OCI-LY7 (cell line): ENCODE data around the gene NTRK1. TPM values are rescaled to one million over a fixed set of nuclear protein-coding genes. Genes with fewer than 3 reads are reported as not detected.

Experiments
- BruUV-seq: library from RNA; stranded (reverse); fragments of 400-500 nt; replicated peaks from 2 replicates; lab custom pipeline; 2021; lab: Mats Ljungman, UMichigan
- CTCF ChIA-PET: fragments of 300-600 bp; sonication (Branson Sonifier 250); formaldehyde crosslinking; loops from one replicate; lab custom pipeline; 2022; ENCODE audit warnings: antibody characterized with exemption; ENCODE audit not compliant: unreplicated experiment; lab: Charles Lee
- POLR2A ChIA-PET: fragments of 300-600 bp; sonication (Branson Sonifier 250); formaldehyde crosslinking; loops from one replicate; lab custom pipeline; 2022; ENCODE audit warnings: antibody characterized with exemption; lab: Charles Lee
- DNase-seq: peaks from one replicate; pipeline ENCODE4 v3.0.0-alpha.2; 2015; ENCODE audit warnings: low spot score
- H2AFZ ChIP-seq: fragments of 200-600 bp; sonication (generic), shearing (Covaris generic); 2 replicates; pipeline ENCODE4 v1.6.1; 2014; ENCODE audit warnings: mild to moderate bottlenecking, antibody characterized with exemption, low read length, moderate library complexity
- H3K27ac ChIP-seq: fragments of 200-600 bp; sonication (generic); 2 replicates; pipeline ENCODE4 v1.5.1; 2014; ENCODE audit warnings: mixed run types, low read depth, mild to moderate bottlenecking, moderate library complexity, low read length, inconsistent platforms; ENCODE audit not compliant: poor library complexity, severe bottlenecking
- H3K36me3 ChIP-seq: fragments of 200-600 bp; sonication (generic); 2 replicates; pipeline ENCODE4 v1.6.1; 2014; ENCODE audit warnings: mild to moderate bottlenecking, antibody characterized with exemption, low read length, moderate library complexity, mixed read lengths; ENCODE audit not compliant: insufficient read depth
- H3K4me1 ChIP-seq: fragments of 200-600 bp; sonication (generic); 2 replicates; pipeline ENCODE4 v1.5.1; 2014; ENCODE audit warnings: mild to moderate bottlenecking, low read length; ENCODE audit not compliant: insufficient read depth, poor library complexity, severe bottlenecking
- H3K4me2 ChIP-seq: fragments of 200-600 bp; sonication (generic); 2 replicates; pipeline ENCODE4 v1.6.1; 2014; ENCODE audit warnings: mild to moderate bottlenecking, low read length
- H3K4me3 ChIP-seq: fragments of 200-600 bp; sonication (generic); 2 replicates; pipeline ENCODE4 v1.5.1; 2014; ENCODE audit warnings: mild to moderate bottlenecking, low read depth, low read length; ENCODE audit not compliant: poor library complexity, severe bottlenecking
- H3K79me2 ChIP-seq: fragments of 200-600 bp; sonication (generic); 2 replicates; pipeline ENCODE4 v1.6.1; 2016; ENCODE audit warnings: low read depth, mild to moderate bottlenecking, low read length, moderate library complexity, mixed read lengths; ENCODE audit not compliant: insufficient read depth
- H3K9me2 ChIP-seq: fragments of 200-600 bp; sonication (generic); 2 replicates; pipeline ENCODE4 v1.6.1; 2016; ENCODE audit warnings: mild to moderate bottlenecking, low read length, mixed read lengths; ENCODE audit not compliant: insufficient read depth
- H3K9me3 ChIP-seq: fragments of 200-600 bp; sonication (generic); 2 replicates; pipeline ENCODE4 v1.6.1; 2014; ENCODE audit warnings: mild to moderate bottlenecking, mixed run types, low read length, mixed read lengths
- H4K20me1 ChIP-seq: fragments of 200-600 bp; sonication (generic); 2 replicates; pipeline ENCODE4 v1.6.1; 2014; ENCODE audit warnings: mild to moderate bottlenecking, antibody characterized with exemption, low read length, moderate library complexity, mixed read lengths; ENCODE audit not compliant: insufficient read depth
- EZH2phosphoT487 ChIP-seq: fragments of 200-600 bp; sonication (generic); IDR thresholded peaks from 2 replicates; pipeline ENCODE4 v1.6.1; 2018; ENCODE audit warnings: low read depth, borderline replicate concordance, mild to moderate bottlenecking, mixed run types, antibody characterized with exemption, low read length, moderate library complexity, mixed read lengths
- intact Hi-C: fragments of 100-400 bp; cut with micrococcal nuclease; formaldehyde crosslinking; loops from one replicate; pipeline ENCODE4 v1.10.0; 2022; ENCODE audit not compliant: unreplicated experiment
- total RNA-seq, 2 experiments: library from RNA; depleted of rRNA in 1 of 2; stranded (reverse); fragments of >200 nt in 1 of 2; shearing (Covaris generic) in 1 of 2; gene quantifications; 2 replicates each; pipeline ENCODE4 v1.2.3, GENCODE V29; 2014 to 2022
- TF ChIP-seq, protein P1 (sequence below): fragments of 200-600 bp; sonication (generic); conservative IDR thresholded peaks from 2 replicates; pipeline ENCODE4 v1.5.1; 2014; ENCODE audit warnings: mild to moderate bottlenecking, antibody characterized with exemption, low read length, moderate library complexity, mixed read lengths

Gene NTRK1
- total RNA-seq, 2 experiments from 2014 or later, result not detected

DNA sequence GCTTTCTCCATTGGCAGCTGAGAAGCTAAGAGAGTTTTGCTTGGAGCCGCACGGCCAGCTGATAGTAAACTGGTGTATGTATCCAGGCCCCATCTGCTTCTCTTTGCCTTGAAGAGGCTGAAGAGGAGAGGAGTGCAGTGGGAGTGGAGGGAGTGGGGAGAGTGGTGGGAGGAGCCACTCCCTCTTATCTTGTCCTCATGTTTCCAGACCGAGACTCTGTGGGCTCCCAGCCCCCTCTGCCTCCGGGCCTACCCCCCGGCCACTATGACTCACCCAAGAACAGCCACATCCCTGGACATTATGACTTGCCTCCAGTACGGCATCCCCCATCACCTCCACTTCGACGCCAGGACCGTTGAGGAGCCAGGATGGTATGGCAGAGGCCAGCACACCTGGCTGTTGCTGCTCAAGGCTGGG, 53.8 kb downstream of the NTRK1 start:
- Histone ChIP-seq H3K79me2 (no peaks in the 10 kb centered on the region), H3K9me2 (no peaks in the 10 kb centered on the region), H3K4me2 (no peak overlapping the region), H4K20me1 (no peaks in the 10 kb centered on the region), H2AFZ (no peak overlapping the region), H3K4me1 (no peaks in the 10 kb centered on the region), H3K27ac (no peak overlapping the region), H3K4me3 (no peak overlapping the region), H3K9me3 (no peaks in the 10 kb centered on the region), H3K36me3 (no peaks in the 10 kb centered on the region)
- no TSS peak for BruUV-seq
- no peak for DNase-seq
- TF ChIP-seq, protein P1, sequence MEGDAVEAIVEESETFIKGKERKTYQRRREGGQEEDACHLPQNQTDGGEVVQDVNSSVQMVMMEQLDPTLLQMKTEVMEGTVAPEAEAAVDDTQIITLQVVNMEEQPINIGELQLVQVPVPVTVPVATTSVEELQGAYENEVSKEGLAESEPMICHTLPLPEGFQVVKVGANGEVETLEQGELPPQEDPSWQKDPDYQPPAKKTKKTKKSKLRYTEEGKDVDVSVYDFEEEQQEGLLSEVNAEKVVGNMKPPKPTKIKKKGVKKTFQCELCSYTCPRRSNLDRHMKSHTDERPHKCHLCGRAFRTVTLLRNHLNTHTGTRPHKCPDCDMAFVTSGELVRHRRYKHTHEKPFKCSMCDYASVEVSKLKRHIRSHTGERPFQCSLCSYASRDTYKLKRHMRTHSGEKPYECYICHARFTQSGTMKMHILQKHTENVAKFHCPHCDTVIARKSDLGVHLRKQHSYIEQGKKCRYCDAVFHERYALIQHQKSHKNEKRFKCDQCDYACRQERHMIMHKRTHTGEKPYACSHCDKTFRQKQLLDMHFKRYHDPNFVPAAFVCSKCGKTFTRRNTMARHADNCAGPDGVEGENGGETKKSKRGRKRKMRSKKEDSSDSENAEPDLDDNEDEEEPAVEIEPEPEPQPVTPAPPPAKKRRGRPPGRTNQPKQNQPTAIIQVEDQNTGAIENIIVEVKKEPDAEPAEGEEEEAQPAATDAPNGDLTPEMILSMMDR, result no peak
- no peak for TF ChIP-seq EZH2phosphoT487
- POLR2A ChIA-PET, result no interaction called here
- CTCF ChIA-PET, result no interaction called here
- intact Hi-C loops, result no loop called here

DNA sequence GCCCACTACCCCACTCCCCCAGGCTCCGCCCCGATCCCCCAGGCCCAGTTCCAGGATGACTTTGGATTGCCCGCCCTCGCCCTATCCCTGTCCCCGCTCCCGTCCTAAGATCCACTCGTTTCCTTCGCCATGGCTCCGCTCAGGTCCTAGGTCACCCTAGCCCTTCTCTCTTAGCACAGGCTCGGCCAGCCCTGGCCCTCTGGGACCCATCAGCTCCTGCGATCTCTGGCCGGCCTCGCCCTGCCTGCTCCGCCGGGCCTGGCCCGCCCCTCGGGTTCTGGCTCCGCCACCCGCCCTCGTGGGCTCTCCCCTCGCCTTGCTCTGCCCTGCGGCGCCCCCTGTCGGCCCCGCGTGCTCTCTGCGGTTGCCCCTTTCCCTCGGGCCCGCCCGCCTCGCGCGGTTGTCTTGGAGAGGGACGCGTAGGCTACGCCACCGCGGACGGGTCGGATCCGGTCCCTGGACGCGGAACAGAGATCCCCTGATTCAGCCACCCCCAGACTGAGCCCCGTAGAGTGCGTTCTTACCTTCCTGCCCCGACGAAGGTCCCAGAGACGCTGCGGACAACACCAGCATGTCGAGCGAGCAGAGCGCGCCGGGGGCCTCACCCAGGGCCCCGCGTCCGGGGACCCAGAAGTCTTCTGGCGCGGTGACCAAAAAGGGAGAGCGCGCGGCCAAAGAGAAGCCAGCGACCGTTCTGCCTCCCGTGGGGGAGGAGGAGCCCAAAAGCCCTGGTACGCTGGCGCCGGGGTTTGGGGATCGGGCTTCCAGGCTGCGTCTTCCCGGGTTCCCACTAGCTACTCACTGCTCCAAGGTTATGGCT, 59.8 kb downstream of the NTRK1 start, which contains the start of gene LRRC71:
LRRC71 (plus strand) TSS at position 400 of the 820 bp plus-strand sequence; CDS start at position 572, 172 bp downstream.
- no peak for DNase-seq
- no peak within 1 kb of the TSS for H3K4me3 ChIP-seq
- no TSS peak for BruUV-seq
- TF ChIP-seq, protein P1, result peak; percentile 56
- no peak for TF ChIP-seq EZH2phosphoT487
- H3K79me2 ChIP-seq, result no peaks in the 10 kb centered on the region
- H3K4me2 ChIP-seq, result no peak within 1 kb of the TSS
- H3K36me3 ChIP-seq, result no peaks in the 10 kb centered on the region
- H3K9me3 ChIP-seq, result no peaks in the 10 kb centered on the region
- H4K20me1 ChIP-seq, result no peaks in the 10 kb centered on the region
- intact Hi-C loops, result no loop called here
- H3K4me1 ChIP-seq, result no peaks in the 10 kb centered on the region
- H2AFZ ChIP-seq, result no peak within 1 kb of the TSS
- POLR2A ChIA-PET, result no interaction called here
- CTCF ChIA-PET, result no interaction called here
- no peak within 1 kb of the TSS for H3K27ac ChIP-seq
- H3K9me2 ChIP-seq, result no peaks in the 10 kb centered on the region

DNA sequence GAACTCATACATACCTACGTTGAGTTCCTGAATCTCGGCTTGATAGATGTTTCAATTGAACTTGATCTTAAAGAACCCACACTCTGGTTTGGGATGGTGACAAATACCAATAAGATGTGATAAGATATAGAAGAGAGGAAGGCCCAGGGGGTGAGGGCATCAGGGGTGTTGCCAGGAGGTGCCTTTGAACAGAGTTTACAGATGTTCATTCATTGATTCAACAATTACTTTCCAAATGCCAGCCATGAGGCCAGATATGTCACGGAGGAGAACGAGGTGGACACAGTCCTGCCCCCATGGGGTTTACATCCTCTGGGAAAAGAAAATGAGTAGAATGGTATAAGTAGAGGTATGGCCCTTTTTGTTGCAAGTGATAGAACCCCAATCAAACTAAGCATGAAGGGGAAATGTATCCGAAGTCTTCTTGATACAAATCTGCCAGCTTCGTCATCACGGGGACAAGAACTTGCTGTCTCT, 60.4 kb downstream of the NTRK1 start:
- Histone ChIP-seq H3K9me2 (no peaks in the 10 kb centered on the region), H3K36me3 (no peaks in the 10 kb centered on the region), H3K79me2 (no peaks in the 10 kb centered on the region), H4K20me1 (no peaks in the 10 kb centered on the region), H3K4me3 (no peak overlapping the region), H3K27ac (no peak overlapping the region), H3K4me2 (no peak overlapping the region), H2AFZ (no peak overlapping the region), H3K4me1 (no peaks in the 10 kb centered on the region), H3K9me3 (no peaks in the 10 kb centered on the region)
- TF ChIP-seq EZH2phosphoT487, result no peak
- TF ChIP-seq, protein P1, result no peak
- DNase-seq, result no peak
- POLR2A ChIA-PET, result no interaction called here
- intact Hi-C loops, result no loop called here
- CTCF ChIA-PET, result no interaction called here
- BruUV-seq, result no TSS peak
